GM23248 (cell line): ENCODE data around the gene TMEM248. TPM values are rescaled to one million over a fixed set of nuclear protein-coding genes. Genes with fewer than 3 reads are reported as not detected.

Source experiments
- DNase-seq: peaks from one replicate; pipeline ENCODE4 v3.0.0-alpha.2; 2015
- H2AFZ ChIP-seq: fragments of 200-600 bp; sonication (generic); 2 replicates; pipeline ENCODE4 v1.6.1; 2016; ENCODE audit warnings: antibody characterized with exemption
- H3F3A ChIP-seq: fragments of 200-600 bp; sonication (generic); 2 replicates; pipeline ENCODE4 v1.6.1; 2016; ENCODE audit warnings: mild to moderate bottlenecking, antibody characterized with exemption, mixed run types; ENCODE audit not compliant: insufficient read depth
- H3K27ac ChIP-seq: fragments of 200-600 bp; sonication (generic); 2 replicates; pipeline ENCODE4 v1.5.1; 2016; ENCODE audit warnings: mild to moderate bottlenecking
- H3K27me3 ChIP-seq: fragments of 200-600 bp; sonication (generic); replicated peaks from 2 replicates; pipeline ENCODE4 v1.6.1; 2016; ENCODE audit warnings: mild to moderate bottlenecking; ENCODE audit not compliant: insufficient read depth
- H3K36me3 ChIP-seq: fragments of 200-600 bp; sonication (generic); 2 replicates; pipeline ENCODE4 v1.6.1; 2016; ENCODE audit warnings: low read depth, mild to moderate bottlenecking
- H3K4me1 ChIP-seq: fragments of 200-600 bp; sonication (generic); 2 replicates; pipeline ENCODE4 v1.6.1; 2016; ENCODE audit warnings: mild to moderate bottlenecking; ENCODE audit not compliant: insufficient read depth
- H3K4me2 ChIP-seq: fragments of 200-600 bp; sonication (generic); one replicate; pipeline ENCODE4 v1.6.1; 2016; ENCODE audit warnings: mild to moderate bottlenecking; ENCODE audit not compliant: unreplicated experiment
- H3K4me3 ChIP-seq: fragments of 200-600 bp; sonication (generic); 2 replicates; pipeline ENCODE4 v1.5.1; 2016; ENCODE audit warnings: mild to moderate bottlenecking
- H3K79me2 ChIP-seq: fragments of 200-600 bp; sonication (generic); 2 replicates; pipeline ENCODE4 v1.6.1; 2016; ENCODE audit warnings: mild to moderate bottlenecking; ENCODE audit not compliant: insufficient read depth
- H3K9ac ChIP-seq: fragments of 200-600 bp; sonication (generic); 2 replicates; pipeline ENCODE4 v1.6.1; 2016; ENCODE audit warnings: mild to moderate bottlenecking
- H3K9me2 ChIP-seq: fragments of 200-600 bp; sonication (generic); 2 replicates; pipeline ENCODE4 v1.6.1; 2016; ENCODE audit warnings: mixed run types, mild to moderate bottlenecking, moderate library complexity; ENCODE audit not compliant: insufficient read depth
- H3K9me3 ChIP-seq: fragments of 200-600 bp; sonication (generic); one replicate; pipeline ENCODE4 v1.6.1; 2017; ENCODE audit warnings: low read depth
- H4K20me1 ChIP-seq: fragments of 200-600 bp; sonication (generic); 2 replicates; pipeline ENCODE4 v1.6.0; 2016; ENCODE audit not compliant: insufficient read depth
- EZH2 ChIP-seq: fragments of 200-600 bp; sonication (generic); IDR thresholded peaks from 2 replicates; pipeline ENCODE4 v1.6.1; 2018; ENCODE audit warnings: antibody characterized with exemption, mild to moderate bottlenecking; ENCODE audit not compliant: insufficient read depth, poor library complexity, severe bottlenecking
- EZH2phosphoT487 ChIP-seq: fragments of 200-600 bp; sonication (generic); IDR thresholded peaks from 2 replicates; pipeline ENCODE4 v1.6.1; 2018; ENCODE audit warnings: antibody characterized with exemption, moderate library complexity, mild to moderate bottlenecking, low read depth; ENCODE audit not compliant: insufficient read depth
- WGBS, 2 experiments: methylation state at CpG; one replicate each; pipeline ENCODE4 v1.1.6; 2015 to 2017; ENCODE audit warnings: low lambda C conversion rate in 2 of 2, low coverage in 1 of 2; ENCODE audit errors: missing lambda C conversion rate in 2 of 2; 5-methylcytosine and 5-hydroxymethylcytosine counted together
- in situ Hi-C: fragments of 300-500 bp; cut with MboI; formaldehyde crosslinking; loops from 2 replicates; pipeline ENCODE4 v1.15.0; 2020
- polyA plus RNA-seq: library from polyadenylated mRNA; unstranded; fragments of >200 nt; fragmentation: Nextera tagmentation; extraction: Ambion mirVana; gene quantifications from 2 replicates; pipeline ENCODE4 v1.2.1, GENCODE V29; 2016
- total RNA-seq: library from RNA; depleted of rRNA; stranded (reverse); fragments of >200 nt; shearing (Covaris generic); gene quantifications from 2 replicates; pipeline ENCODE4 v1.2.3, GENCODE V29; 2014

Gene TMEM248
- total and polyA plus RNA-seq, 2 experiments from 2014 or later = 98.0 to 113 TPM

GRCh38 chr7:66953044-66953427 is 32.0 kb downstream of the TMEM248 start:
- no peaks in the 10 kb centered on the region for H3K9me3 ChIP-seq
- H3K27me3 ChIP-seq = no peaks in the 10 kb centered on the region
- TF ChIP-seq EZH2phosphoT487 = no peak
- no peak for TF ChIP-seq EZH2
- no peak overlapping the region for H3K9ac ChIP-seq
- no peaks in the 10 kb centered on the region for H4K20me1 ChIP-seq
- peaks cover 36% of the 10 kb centered on the region for H3K36me3 ChIP-seq
- no peak overlapping the region for H3K4me3 ChIP-seq
- no peaks in the 10 kb centered on the region for H3K9me2 ChIP-seq
- no peak overlapping the region for H2AFZ ChIP-seq
- no peaks in the 10 kb centered on the region for H3K79me2 ChIP-seq
- H3F3A ChIP-seq = peaks cover 4% of the 10 kb centered on the region; the same call in 1 of the 2 replicates
- WGBS, 2 experiments = 69 to 75% methylated on average over 5 of the region's 5 CpGs
- DNase-seq = no peak
- no peak overlapping the region for H3K4me2 ChIP-seq
- H3K27ac ChIP-seq = no peak overlapping the region
- H3K4me1 ChIP-seq = peaks cover 18% of the 10 kb centered on the region
- in situ Hi-C loops = no loop called here

- H3K27me3 ChIP-seq = no peaks in the 10 kb centered on the region
- no peak for TF ChIP-seq EZH2phosphoT487
- TF ChIP-seq EZH2 = no peak
- no peak overlapping the region for H3K4me3 ChIP-seq
- peaks cover 26% of the 10 kb centered on the region for H3K36me3 ChIP-seq
- H3K27ac ChIP-seq = no peak overlapping the region
- H3K4me2 ChIP-seq = no peak overlapping the region
- H3K79me2 ChIP-seq = no peaks in the 10 kb centered on the region
- peak; percentile 29 for DNase-seq
- in situ Hi-C loops = no loop called here
- no peaks in the 10 kb centered on the region for H3F3A ChIP-seq
- WGBS, 2 experiments = 80 to 82% methylated on average over 13 of the region's 13 CpGs
- H3K4me1 ChIP-seq = peaks cover 11% of the 10 kb centered on the region
- no peak overlapping the region for H2AFZ ChIP-seq
- 0 out of 2 replicates have a peak overlapping the region, but pooled peaks have one; percentile 5 for H3K9ac ChIP-seq
- no peaks in the 10 kb centered on the region for H3K9me3 ChIP-seq
- no peaks in the 10 kb centered on the region for H4K20me1 ChIP-seq
- H3K9me2 ChIP-seq = no peaks in the 10 kb centered on the region
Observed at GRCh38 chr7:66957595-66958290, 36.7 kb downstream of the TMEM248 start.

GRCh38 chr7:66958538-66959350 is 37.7 kb downstream of the TMEM248 start:
- Histone ChIP-seq H3F3A (no peaks in the 10 kb centered on the region), H3K4me3 (no peak overlapping the region), H3K36me3 (peaks cover 20% of the 10 kb centered on the region), H3K9me3 (no peaks in the 10 kb centered on the region), H3K9ac (no peak overlapping the region), H3K4me2 (no peak overlapping the region), H3K9me2 (no peaks in the 10 kb centered on the region), H2AFZ (no peak overlapping the region), H4K20me1 (no peaks in the 10 kb centered on the region), H3K27ac (no peak overlapping the region), H3K4me1 (peaks cover 8% of the 10 kb centered on the region), H3K27me3 (no peaks in the 10 kb centered on the region), H3K79me2 (no peaks in the 10 kb centered on the region)
- no peak for DNase-seq
- TF ChIP-seq EZH2phosphoT487 = no peak
- no peak for TF ChIP-seq EZH2
- 87 to 91% methylated on average over 17 of the region's 17 CpGs for WGBS, 2 experiments
- in situ Hi-C loops = no loop called here

GRCh38 chr7:66960192-66960591 is 39.2 kb downstream of the TMEM248 start:
- no peak overlapping the region for H2AFZ ChIP-seq
- H3K4me1 ChIP-seq = peaks cover 8% of the 10 kb centered on the region
- H3K27me3 ChIP-seq = no peaks in the 10 kb centered on the region
- H3K36me3 ChIP-seq = peaks cover 14% of the 10 kb centered on the region
- no peak overlapping the region for H3K27ac ChIP-seq
- no peaks in the 10 kb centered on the region for H3F3A ChIP-seq
- H4K20me1 ChIP-seq = no peaks in the 10 kb centered on the region
- H3K79me2 ChIP-seq = no peaks in the 10 kb centered on the region
- H3K9me3 ChIP-seq = no peaks in the 10 kb centered on the region
- TF ChIP-seq EZH2phosphoT487 (no peak), EZH2 (no peak)
- no peak overlapping the region for H3K4me3 ChIP-seq
- H3K9me2 ChIP-seq = no peaks in the 10 kb centered on the region
- 97 to 99% methylated on average over 4 of the region's 4 CpGs for WGBS, 2 experiments
- in situ Hi-C loops = no loop called here
- H3K4me2 ChIP-seq = no peak overlapping the region
- H3K9ac ChIP-seq = no peak overlapping the region
- DNase-seq = no peak
